HG03432 (cell line): Measurements from ENCODE around the gene ITM2C.

Experiments
- ATAC-seq: cut with Tn5 transposase; IDR thresholded peaks from one replicate; pipeline ENCODE4 v1.9.1; 2021; ENCODE audit warnings: mild to moderate bottlenecking, moderate library complexity; ENCODE audit not compliant: unreplicated experiment

ITM2C gene

DNA sequence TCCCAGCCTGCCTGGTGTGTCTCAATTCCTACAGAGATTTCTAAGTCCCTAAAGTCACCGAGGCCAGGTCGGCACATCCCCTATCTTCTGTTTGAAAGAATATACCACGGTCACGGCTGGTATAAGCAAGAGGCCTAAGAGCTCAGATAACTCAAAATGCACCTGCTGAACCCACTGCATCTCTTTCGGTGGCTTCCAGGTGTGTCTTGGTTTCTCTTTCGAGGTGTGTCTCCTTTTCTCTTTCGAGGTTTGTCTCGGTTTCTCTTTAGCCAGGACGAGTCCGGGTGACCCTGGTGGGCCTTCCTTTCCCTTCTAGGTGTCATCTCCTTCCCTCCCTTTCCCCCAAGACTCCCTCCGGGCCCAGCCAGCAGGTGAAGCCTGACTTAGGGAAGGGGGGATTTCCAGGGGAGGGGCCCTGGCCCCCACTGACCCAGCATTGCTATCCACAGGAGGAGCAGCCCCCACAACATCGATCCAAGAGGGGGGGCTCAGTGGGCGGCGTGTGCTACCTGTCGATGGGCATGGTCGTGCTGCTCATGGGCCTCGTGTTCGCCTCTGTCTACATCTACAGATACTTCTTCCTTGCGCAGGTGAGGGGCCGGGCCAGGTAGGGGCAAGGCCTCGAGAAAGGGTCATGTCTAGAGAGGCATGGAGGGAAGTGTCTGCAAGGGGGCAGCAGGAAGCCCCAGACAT, 8.4 kb downstream of the ITM2C start:
- peak; percentile 72 for ATAC-seq

DNA sequence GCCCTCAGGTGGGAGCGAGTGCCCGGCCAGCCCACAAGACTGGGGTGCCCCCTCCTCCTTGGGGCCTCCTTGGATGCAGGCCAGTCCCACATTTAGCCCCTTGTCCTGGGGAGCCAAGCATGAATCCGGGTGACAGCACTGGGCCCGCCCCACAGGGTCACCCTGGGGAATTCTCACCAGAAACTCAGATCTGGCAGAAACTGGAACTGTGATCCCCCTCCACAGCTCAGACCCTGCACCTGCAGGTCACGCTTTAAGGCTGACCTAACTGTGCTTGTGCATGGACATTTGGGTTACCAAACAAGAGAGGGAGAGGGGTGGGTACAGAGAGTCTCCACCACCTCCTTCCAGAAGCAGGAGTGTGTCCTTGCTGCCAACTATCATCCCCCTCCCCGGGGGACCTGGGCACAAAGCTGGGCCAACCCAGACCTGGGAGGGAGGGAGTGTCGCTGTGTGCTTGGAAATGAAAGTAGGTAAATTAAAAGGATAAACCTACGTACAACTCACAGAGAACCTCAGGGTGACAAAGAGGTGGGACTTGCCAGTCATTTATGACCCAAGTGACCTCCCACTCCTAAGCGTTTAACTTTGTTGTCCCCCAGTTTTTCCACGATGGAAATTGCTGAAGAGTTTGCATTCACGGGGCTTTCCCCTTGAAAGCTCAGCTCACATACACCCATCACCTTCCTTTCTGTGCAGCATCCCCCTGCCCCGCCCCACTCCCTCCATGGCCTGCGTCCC, 9.1 kb downstream of the ITM2C start:
- peak; percentile 79 for ATAC-seq

DNA sequence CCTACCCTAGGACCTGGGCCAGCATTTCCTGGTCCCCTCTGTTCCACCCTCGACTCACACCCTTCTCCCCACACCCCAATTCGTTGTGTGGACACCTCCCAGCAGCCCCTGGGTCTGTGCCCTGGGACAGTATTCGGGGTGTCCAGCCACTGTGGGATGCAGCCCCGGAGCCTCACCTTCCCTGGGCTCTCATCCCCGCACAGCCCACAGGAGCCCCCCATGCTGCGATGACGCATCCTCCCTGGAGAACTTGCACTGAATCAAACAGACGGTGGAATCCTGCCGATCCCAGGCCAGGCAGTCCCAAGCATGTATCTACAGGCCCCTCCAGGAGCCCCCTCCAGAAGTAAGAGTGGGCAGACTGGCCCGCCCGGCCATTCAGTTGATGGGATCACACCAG, 9.7 kb downstream of the ITM2C start:
- no peak for ATAC-seq

DNA sequence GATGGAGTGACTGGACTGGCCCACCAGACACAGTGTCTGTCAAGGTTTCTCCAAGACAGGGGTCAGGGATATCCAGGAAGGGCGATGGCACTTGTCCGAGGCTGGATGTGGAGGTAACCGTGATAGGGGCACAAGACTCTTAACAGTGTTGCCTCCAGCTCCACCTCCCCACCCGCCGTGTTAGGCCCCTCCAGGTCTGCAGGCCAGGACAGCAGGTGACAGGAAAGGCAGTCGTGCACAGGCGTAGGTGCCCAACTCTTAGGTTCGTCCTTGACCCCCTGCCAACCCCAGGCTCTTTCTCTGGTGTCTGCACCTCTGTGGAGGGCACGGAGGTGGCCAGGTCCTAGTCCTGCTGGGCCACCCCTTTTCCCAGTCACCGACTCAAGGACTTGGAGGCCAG, 10.1 kb downstream of the ITM2C start:
- ATAC-seq, result no peak

DNA sequence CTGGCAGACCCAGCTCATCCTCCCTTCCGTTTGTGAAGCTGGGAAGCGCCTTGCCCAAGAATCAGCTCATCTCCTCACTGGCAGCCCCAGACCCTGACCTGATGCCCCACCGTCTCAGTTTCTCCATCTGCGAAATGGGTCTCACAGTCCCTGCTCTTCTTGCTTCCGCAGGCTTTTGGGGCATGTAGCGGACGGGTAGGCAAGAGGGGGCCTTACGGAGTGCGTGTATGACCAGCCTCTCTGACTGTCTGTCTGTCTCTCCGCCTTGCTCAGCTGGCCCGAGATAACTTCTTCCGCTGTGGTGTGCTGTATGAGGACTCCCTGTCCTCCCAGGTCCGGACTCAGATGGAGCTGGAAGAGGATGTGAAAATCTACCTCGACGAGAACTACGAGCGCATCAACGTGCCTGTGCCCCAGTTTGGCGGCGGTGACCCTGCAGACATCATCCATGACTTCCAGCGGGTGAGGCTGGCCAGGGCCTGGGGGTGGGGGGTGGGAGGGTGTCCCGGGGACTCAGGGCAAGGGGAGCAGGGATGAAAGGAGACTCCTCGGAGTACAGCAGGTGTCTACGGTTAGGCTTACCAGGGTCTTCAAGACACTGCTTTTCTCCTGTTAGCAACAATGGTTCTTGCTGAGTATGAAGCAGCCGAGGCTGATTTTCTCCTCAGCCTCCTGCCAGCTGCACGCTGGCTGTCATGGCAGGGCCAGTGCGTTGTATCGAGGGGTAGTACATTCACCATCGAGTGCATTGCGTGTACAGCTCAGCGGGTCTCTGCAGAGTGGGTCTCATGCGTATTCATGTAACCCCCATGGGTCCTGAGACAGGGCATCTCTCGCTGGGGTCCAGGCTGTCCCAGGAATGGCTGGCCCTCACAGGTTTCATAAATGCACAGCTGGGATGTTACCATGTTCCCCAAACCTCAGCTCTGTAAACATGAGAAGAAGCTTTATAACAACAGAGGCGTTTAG, 10.9 kb downstream of the ITM2C start:
- ATAC-seq, result no peak

DNA sequence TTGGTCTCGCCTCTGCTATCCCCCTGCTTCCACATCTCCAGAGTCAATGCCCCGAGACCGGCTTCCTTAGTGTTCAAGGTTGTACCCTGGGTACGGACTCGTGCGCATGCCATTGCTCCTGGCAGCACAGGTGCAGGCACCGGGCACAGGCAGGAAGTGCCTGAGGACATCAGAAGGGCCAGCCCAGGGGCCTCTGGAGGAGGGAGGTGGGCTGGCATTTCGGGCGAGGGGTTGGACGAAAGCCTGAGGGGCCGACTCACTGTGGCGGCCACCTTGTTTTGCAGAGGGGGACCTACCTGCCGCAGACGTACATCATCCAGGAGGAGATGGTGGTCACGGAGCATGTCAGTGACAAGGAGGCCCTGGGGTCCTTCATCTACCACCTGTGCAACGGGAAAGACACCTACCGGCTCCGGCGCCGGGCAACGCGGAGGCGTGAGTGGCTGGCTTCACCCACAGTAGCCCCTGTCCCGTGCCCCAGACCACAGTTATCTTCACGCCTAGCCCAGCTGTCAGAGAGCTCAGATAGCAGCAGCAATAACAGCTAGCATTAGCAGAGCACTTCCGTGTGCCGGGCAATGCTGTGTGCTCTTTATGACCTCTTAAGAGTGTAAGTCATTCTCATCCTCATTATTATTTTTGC, 12.5 kb downstream of the ITM2C start:
- no peak for ATAC-seq

DNA sequence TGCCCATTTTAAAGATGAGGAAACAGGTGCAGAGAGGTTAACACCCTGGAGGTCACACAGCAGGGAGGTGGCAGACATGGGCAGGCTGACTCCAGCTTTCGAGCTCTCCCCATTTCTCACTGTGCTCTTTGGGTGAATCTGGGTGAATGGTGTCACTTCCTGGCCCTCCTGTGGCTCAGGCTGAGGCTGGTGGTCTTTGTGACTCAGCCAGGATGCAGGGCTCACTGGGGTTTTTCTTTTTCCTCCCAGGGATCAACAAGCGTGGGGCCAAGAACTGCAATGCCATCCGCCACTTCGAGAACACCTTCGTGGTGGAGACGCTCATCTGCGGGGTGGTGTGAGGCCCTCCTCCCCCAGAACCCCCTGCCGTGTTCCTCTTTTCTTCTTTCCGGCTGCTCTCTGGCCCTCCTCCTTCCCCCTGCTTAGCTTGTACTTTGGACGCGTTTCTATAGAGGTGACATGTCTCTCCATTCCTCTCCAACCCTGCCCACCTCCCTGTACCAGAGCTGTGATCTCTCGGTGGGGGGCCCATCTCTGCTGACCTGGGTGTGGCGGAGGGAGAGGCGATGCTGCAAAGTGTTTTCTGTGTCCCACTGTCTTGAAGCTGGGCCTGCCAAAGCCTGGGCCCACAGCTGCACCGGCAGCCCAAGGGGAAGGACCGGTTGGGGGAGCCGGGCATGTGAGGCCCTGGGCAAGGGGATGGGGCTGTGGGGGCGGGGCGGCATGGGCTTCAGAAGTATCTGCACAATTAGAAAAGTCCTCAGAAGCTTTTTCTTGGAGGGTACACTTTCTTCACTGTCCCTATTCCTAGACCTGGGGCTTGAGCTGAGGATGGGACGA, 13.2 kb downstream of the ITM2C start:
- no peak for ATAC-seq

DNA sequence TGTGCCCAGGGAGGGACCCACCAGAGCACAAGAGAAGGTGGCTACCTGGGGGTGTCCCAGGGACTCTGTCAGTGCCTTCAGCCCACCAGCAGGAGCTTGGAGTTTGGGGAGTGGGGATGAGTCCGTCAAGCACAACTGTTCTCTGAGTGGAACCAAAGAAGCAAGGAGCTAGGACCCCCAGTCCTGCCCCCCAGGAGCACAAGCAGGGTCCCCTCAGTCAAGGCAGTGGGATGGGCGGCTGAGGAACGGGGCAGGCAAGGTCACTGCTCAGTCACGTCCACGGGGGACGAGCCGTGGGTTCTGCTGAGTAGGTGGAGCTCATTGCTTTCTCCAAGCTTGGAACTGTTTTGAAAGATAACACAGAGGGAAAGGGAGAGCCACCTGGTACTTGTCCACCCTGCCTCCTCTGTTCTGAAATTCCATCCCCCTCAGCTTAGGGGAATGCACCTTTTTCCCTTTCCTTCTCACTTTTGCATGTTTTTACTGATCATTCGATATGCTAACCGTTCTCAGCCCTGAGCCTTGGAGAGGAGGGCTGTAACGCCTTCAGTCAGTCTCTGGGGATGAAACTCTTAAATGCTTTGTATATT, 14.0 kb downstream of the ITM2C start:
- no peak for ATAC-seq

DNA sequence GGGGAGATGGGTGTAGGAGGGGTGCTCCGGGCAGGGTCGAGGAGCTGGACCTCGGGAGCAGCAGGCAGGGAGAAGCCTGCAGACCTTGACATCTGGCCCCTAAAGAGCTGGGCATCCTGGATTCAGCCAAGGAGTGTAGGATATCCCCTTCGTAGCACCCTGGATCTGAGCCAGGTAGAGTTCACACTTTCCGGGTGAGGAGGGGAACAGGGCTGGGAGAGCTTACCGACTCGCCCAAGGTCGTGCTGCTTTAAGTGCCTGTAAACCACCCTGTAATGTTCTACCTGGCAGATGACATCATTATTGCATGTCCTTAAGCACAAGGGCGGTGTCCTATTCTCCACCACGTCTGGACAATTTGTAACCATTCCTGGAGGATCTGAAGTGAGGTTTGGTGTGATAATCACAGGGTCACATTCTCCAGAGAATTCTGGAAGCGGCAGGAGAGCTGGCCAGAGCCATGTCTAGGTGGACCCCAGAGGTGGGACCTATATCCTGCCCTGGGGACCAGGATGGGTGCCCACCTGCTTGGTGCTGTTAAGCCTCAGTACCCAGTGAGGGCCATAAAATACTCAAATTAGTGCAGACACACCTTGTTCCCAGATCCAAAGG, 14.6 kb downstream of the ITM2C start:
- ATAC-seq, result no peak

DNA sequence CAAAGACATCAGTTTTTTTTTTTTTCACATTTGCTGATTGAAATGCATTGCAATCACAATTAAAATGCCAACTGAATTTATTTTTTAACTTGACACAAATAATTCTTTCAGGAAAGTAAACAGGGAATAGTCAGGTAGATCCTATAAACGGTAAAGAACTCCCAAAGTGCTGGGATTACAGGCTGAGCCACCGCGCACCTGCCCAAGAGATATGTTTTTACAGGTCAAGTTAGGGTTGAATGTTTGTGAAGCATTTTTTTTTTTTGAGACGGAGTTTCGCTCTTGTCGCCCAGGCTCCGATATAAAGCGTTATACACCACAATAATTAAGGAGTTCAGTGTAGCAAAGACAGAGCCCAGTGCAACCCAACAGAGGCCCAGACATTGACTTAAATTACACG, 15.1 kb downstream of the ITM2C start:
- ATAC-seq, result no peak

DNA sequence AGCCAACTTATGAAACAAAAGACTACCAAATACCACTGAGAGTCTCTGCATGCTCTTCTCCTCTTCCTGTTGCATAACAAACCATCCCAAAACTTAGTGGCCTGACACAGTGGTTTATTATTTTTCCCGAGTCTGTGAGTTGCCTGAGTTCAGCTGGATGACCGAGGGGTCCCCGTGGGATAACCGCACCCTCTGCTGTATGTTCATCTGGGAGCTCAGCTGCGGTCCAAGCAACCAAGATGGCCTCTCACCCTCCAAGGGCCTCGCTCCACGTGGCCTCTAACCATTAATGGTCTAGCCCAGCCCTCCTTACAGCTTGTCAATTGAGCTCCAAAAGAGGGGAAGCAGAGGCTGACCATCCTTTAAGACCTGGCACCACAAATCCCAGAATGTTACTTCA, 17.1 kb downstream of the ITM2C start:
- ATAC-seq, result no peak

DNA sequence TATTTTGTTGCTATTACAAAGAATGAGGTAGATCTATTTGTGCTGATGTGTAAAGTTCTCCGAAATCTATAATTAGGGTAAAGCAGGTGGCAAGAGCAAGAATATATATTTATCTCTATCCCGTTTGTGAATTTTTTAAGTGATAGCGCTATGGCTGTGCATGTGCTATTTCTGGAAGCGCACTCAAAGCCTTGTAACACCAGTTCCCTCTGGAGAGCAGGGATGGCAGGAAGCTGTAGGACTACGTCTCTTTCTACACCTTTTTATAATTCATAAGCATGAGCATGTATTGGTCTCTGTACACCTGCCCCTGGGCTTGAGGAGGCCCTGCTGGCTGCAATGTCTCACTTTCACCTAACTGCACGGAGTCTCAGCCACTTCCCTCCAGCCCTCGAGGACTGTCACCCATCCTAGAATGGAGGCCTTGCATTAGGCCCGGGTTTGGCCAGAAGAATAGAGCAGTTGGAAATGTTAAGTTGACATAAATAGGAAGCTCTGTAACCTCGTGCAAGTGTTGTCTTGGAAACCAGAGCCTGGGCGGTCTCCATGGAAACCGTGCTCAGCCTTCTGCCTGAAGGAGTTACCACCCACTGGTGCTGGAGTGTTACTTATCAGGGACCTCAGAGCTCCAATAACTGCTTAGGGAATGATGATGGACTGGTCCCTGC, 20.9 kb downstream of the ITM2C start:
- no peak for ATAC-seq

DNA sequence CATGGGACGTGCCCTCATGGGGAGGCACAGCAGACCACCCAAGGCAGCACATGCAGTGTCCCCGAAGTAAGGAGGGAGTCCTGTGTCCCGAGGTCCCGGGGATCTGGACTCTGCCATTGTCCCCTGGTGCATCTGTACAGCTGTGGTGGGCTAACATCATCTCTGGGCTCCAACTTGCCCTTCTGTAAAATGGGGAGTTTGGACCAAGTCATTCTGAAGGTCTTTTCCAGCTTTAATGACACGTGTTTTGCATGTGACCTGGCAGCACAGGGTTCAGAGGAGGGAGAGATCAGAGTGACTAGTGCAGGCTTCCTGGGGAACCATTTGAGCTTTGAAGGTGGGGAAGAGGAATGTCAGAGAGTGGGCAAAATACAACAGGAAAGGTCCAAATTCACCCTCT, 21.5 kb downstream of the ITM2C start:
- ATAC-seq, result no peak

DNA sequence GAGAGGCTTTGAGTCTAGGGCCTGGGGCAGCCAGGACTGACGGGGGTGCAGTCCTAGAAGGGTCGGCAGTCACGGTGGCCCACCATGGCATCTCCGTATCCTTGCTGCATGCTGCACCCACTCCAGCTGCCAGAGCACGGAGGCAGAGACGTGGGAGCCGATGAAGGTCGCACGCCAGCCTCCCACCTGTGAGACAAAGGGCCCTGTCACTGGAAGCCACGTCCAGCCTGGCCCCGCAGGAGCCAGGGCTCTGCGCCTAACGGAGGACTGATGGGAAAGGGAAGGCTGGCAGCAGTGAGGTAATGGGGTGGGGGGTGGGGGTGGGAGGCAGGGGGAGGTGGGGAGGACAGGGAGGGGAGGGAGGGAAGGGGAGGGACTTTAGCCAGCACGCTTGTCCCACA, 21.9 kb downstream of the ITM2C start:
- ATAC-seq, result no peak

DNA sequence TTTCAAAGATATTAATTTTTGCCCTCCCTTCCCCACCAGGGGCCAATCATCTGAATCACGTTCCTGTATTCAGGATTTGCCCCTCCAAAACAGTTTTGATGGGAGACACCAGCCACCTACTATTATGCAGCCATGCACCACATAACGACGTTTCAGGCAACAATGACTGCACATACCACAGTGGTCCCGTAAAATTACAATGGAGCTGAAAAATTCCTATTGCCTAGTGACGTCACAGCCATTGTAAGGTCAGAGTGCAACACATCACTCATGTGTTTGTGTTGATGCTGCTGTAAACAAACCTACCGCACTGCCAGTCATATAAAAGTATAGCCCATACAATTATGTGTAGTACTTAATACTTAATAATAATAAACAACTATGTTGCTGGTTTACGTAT, 22.6 kb downstream of the ITM2C start:
- no peak for ATAC-seq

DNA sequence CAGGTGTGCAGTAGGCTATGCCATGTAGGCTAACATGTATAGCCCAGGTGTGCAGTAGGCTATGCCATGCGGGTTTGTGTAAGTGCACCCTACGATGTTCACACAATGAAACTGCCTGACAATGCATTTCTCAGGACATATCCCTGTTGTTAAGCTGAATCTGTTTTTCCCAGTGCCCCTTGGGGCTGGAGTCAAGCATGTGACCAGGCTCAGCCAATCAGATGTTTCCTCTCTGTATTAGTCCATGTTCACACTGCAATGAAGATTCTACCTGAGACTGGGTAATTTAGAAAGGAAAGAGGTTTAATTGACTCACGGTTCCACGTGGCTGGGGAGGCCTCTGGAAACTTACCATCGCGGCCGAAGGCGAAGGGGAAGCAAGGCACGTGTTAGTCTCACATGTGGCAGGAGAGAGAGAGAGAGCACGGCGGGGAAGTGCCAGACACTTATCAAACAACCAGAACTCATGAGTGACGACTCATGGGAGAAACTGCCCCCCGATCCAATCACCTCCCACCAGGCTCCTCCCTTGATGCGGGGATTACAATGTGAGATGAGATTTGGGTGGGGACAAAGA, 24.2 kb downstream of the ITM2C start:
- ATAC-seq, result no peak

DNA sequence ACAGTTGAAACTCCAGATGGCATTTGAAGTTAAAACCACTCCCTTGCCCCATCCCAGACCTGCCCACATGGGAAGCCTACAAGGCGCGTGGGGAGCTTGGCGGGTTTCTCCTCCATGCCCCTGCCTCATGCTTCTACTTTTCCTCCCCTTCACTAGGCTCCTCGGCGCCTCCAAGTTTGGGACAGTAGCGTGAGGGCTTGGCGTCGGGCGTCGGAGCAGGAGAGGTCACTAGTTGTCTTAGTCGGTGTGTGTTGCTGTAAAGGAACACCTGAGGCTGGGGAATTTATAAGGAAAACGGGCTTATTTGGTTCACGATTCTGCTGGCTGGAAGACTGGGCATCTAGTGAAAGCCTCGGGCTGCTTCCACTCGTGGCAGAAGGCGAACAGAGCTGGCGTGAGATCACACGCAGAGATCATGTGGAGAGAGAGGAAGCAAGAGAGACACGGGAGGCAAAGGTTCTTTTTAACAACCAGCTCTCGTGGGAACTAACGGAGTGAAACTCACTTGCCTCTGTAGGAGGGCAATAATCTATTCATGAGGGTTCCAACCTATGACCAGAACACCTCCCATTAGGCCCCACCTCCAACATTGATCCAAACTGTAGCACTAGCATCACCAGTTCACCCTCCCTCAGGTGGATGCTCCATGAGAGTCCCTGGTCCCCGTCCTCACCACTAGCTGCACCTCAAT, 25.3 kb downstream of the ITM2C start:
- ATAC-seq, result no peak

DNA sequence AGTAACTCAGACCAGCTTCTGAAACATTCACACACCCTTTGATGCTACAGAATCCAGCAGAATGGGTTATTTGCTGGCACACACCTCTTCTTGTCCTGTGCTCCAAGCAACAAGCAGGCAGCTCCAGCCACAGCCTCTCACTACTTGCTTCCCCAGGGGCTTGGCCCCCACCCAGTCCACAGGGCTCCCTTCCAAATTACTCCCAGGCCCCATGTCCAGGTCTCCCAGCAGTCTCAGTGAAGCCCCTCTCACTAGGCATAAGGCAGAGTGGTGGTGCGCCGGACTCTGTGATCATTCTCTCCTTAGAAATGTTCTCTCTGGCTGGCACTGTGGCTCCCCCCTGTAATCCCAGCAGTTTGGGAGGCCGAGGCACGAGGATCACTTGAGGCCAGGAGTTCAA, 25.9 kb downstream of the ITM2C start:
- no peak for ATAC-seq
